ENCODE measurements around the gene AOPEP. TPM values are rescaled to one million over a fixed set of nuclear protein-coding genes. Genes with fewer than 3 reads are reported as not detected.

Gene AOPEP
- total RNA-seq, 1 donor from 2014 or later, result 22.1 TPM

DNA sequence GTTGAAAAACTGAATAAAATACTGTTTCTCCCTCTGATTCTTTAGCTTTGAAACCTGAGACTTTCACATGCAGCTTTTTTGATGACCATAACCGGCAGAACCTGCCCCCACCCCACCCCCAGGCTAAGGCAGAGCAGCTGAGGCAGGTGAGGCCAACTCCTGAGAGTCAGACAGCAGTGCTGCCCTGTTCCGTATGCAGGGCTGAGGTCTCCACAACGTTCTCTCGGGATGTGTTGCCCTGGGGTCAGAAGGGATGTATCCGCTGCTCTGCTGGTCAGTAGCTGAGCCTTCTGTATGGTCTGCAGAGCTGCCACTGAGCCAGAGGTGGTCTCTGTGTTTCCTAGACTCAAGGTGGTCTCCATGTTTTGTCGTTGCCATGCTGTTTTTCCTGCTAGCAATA, 190.5 kb downstream of the AOPEP start:
- TF ChIP-seq, protein P1, sequence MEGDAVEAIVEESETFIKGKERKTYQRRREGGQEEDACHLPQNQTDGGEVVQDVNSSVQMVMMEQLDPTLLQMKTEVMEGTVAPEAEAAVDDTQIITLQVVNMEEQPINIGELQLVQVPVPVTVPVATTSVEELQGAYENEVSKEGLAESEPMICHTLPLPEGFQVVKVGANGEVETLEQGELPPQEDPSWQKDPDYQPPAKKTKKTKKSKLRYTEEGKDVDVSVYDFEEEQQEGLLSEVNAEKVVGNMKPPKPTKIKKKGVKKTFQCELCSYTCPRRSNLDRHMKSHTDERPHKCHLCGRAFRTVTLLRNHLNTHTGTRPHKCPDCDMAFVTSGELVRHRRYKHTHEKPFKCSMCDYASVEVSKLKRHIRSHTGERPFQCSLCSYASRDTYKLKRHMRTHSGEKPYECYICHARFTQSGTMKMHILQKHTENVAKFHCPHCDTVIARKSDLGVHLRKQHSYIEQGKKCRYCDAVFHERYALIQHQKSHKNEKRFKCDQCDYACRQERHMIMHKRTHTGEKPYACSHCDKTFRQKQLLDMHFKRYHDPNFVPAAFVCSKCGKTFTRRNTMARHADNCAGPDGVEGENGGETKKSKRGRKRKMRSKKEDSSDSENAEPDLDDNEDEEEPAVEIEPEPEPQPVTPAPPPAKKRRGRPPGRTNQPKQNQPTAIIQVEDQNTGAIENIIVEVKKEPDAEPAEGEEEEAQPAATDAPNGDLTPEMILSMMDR (IDR thresholded peaks at IDR 0.05; ENCODE audit: unreplicated experiment), result no peak
- DNase-seq (ENCODE audit: low spot score), result no peak
- Mint-ChIP-seq H3K27ac (ENCODE audit: unreplicated experiment) (no peak overlapping the region), H3K9me3 (ENCODE audit: unreplicated experiment) (no peaks in the 10 kb centered on the region), H3K4me1 (ENCODE audit: unreplicated experiment) (peaks cover 26% of the 10 kb centered on the region), H3K4me3 (ENCODE audit: unreplicated experiment) (no peak overlapping the region), H3K36me3 (ENCODE audit: low read depth, unreplicated experiment) (no peaks in the 10 kb centered on the region), H3K27me3 (ENCODE audit: unreplicated experiment) (peaks cover 3% of the 10 kb centered on the region)

GRCh38 chr9:94918038-94918753, 191.7 kb downstream of the AOPEP start:
- TF ChIP-seq, protein P1 (IDR thresholded peaks at IDR 0.05; ENCODE audit: unreplicated experiment), result no peak
- no peak for DNase-seq (ENCODE audit: low spot score)
- H3K27ac Mint-ChIP-seq (ENCODE audit: unreplicated experiment), result no peak overlapping the region
- H3K4me3 Mint-ChIP-seq (ENCODE audit: unreplicated experiment), result no peak overlapping the region
- H3K9me3 Mint-ChIP-seq (ENCODE audit: unreplicated experiment), result no peaks in the 10 kb centered on the region
- H3K36me3 Mint-ChIP-seq (ENCODE audit: low read depth, unreplicated experiment), result no peaks in the 10 kb centered on the region
- H3K27me3 Mint-ChIP-seq (ENCODE audit: unreplicated experiment), result peaks cover 3% of the 10 kb centered on the region
- peaks cover 38% of the 10 kb centered on the region for H3K4me1 Mint-ChIP-seq (ENCODE audit: unreplicated experiment)

DNA sequence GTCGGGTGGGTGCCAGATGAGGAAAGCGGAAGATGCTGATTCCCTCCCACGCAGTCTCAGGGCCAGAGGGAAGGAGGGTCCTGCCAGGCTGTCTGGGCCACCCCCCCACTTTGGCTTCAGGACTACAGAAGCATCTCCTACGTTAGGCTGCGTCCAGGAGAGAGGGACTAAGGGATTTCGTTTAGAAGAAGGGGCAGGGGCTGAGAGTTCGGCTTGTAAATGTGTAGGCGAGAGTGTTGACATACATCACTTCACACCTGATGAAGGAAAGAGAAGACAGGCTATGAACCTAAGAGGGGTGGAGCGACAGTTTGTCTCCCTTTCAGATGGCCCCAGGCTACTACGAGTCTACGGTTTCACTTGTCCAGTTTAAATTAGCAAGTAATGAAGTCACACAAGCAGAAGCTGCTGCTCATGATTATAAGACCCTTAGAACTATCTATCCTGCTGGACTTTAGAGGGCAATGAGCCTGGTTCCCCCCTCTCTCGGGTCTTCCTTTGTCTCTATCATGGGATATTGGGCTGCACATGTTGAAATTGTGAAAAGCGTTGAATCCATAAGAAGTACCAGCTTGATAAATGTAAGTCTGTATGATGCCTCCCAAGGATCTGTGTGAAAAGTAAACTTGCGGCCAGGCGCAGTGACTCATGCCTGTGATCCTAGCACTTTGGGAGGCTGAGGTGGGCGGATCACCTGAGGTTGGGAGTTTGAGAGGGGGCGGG, 193.0 kb downstream of the AOPEP start:
- H3K9me3 Mint-ChIP-seq (ENCODE audit: unreplicated experiment), result no peaks in the 10 kb centered on the region
- H3K4me1 Mint-ChIP-seq (ENCODE audit: unreplicated experiment), result peaks cover 39% of the 10 kb centered on the region
- TF ChIP-seq, protein P1 (IDR thresholded peaks at IDR 0.05; ENCODE audit: unreplicated experiment), result no peak
- no peak for DNase-seq (ENCODE audit: low spot score)
- H3K27me3 Mint-ChIP-seq (ENCODE audit: unreplicated experiment), result peaks cover 3% of the 10 kb centered on the region
- H3K4me3 Mint-ChIP-seq (ENCODE audit: unreplicated experiment), result no peak overlapping the region
- H3K36me3 Mint-ChIP-seq (ENCODE audit: low read depth, unreplicated experiment), result no peaks in the 10 kb centered on the region
- H3K27ac Mint-ChIP-seq (ENCODE audit: unreplicated experiment), result no peak overlapping the region

- H3K9me3 Mint-ChIP-seq (ENCODE audit: unreplicated experiment), result no peaks in the 10 kb centered on the region
- no peak overlapping the region for H3K27ac Mint-ChIP-seq (ENCODE audit: unreplicated experiment)
- no peak for DNase-seq (ENCODE audit: low spot score)
- H3K27me3 Mint-ChIP-seq (ENCODE audit: unreplicated experiment), result peaks cover 3% of the 10 kb centered on the region
- peaks cover 34% of the 10 kb centered on the region for H3K4me1 Mint-ChIP-seq (ENCODE audit: unreplicated experiment)
- TF ChIP-seq, protein P1 (IDR thresholded peaks at IDR 0.05; ENCODE audit: unreplicated experiment), result no peak
- no peaks in the 10 kb centered on the region for H3K36me3 Mint-ChIP-seq (ENCODE audit: low read depth, unreplicated experiment)
- H3K4me3 Mint-ChIP-seq (ENCODE audit: unreplicated experiment), result no peak overlapping the region
Measured at GRCh38 chr9:94920420-94921091, 194.1 kb downstream of the AOPEP start.
